Astrocyte (in vitro differentiated cells and primary cell): ENCODE results near the gene NUP98. TPM values are rescaled to one million over a fixed set of nuclear protein-coding genes. Genes with fewer than 3 reads are reported as not detected.

ENCODE experiments used
- DNase-seq: peaks from one replicate; pipeline ENCODE4 v3.0.0-alpha.2; 2010; ENCODE audit warnings: low read depth
- FAIRE-seq: peaks from 2 replicates; lab custom pipeline; 2011; peaks lifted over from hg19 to GRCh38; lab: Jason Lieb, UNC
- H2AFZ ChIP-seq: 2 replicates; pipeline ENCODE4 v1.6.0; 2012; ENCODE audit warnings: low read depth, low read length, inconsistent platforms
- H3K27ac ChIP-seq: 2 replicates; pipeline ENCODE4 v1.5.1; 2011; ENCODE audit warnings: low read depth, low read length, inconsistent platforms
- H3K27me3 ChIP-seq: 2 replicates; pipeline ENCODE4 v1.6.0; 2011; ENCODE audit warnings: low read length, inconsistent platforms; ENCODE audit not compliant: insufficient read depth
- H3K36me3 ChIP-seq: 2 replicates; pipeline ENCODE4 v1.5.1; 2011; ENCODE audit warnings: low read length, inconsistent platforms; ENCODE audit not compliant: insufficient read depth
- H3K4me1 ChIP-seq: 2 replicates; pipeline ENCODE4 v1.5.1; 2011; ENCODE audit warnings: low read length, inconsistent platforms; ENCODE audit not compliant: insufficient read depth
- H3K4me2 ChIP-seq: 2 replicates; pipeline ENCODE4 v1.6.0; 2012; ENCODE audit warnings: low read length, inconsistent platforms
- H3K4me3 ChIP-seq: 2 replicates; pipeline ENCODE4 v1.5.1; 2011; ENCODE audit warnings: low read depth, mild to moderate bottlenecking, low read length, inconsistent platforms; ENCODE audit not compliant: insufficient read depth
- H3K79me2 ChIP-seq: 2 replicates; pipeline ENCODE4 v1.6.0; 2012; ENCODE audit warnings: mild to moderate bottlenecking, low read length, inconsistent platforms; ENCODE audit not compliant: insufficient read depth
- H3K9ac ChIP-seq: 2 replicates; pipeline ENCODE4 v1.6.0; 2012; ENCODE audit warnings: mild to moderate bottlenecking, low read length, inconsistent platforms
- H3K9me3 ChIP-seq: 2 replicates; pipeline ENCODE4 v1.5.1; 2012; ENCODE audit warnings: low read depth, mild to moderate bottlenecking, low read length, inconsistent platforms; ENCODE audit not compliant: insufficient read depth
- H4K20me1 ChIP-seq: 2 replicates; pipeline ENCODE4 v1.6.0; 2012; ENCODE audit warnings: low read length, inconsistent platforms; ENCODE audit not compliant: insufficient read depth
- H3K27ac Mint-ChIP-seq: one replicate; pipeline ENCODE4 v1.8.0; 2021; ENCODE audit warnings: mild to moderate bottlenecking, mixed read lengths; ENCODE audit not compliant: unreplicated experiment
- H3K27me3 Mint-ChIP-seq: one replicate; pipeline ENCODE4 v1.8.0; 2021; ENCODE audit warnings: low read depth, mixed read lengths; ENCODE audit not compliant: unreplicated experiment
- H3K36me3 Mint-ChIP-seq: one replicate; pipeline ENCODE4 v1.8.0; 2021; ENCODE audit warnings: low read depth, mixed read lengths; ENCODE audit not compliant: unreplicated experiment
- H3K4me1 Mint-ChIP-seq: one replicate; pipeline ENCODE4 v1.8.0; 2021; ENCODE audit warnings: low read depth, mixed read lengths; ENCODE audit not compliant: unreplicated experiment
- H3K4me3 Mint-ChIP-seq: one replicate; pipeline ENCODE4 v1.8.0; 2021; ENCODE audit warnings: mild to moderate bottlenecking, moderate library complexity, mixed read lengths; ENCODE audit not compliant: unreplicated experiment
- H3K9me3 Mint-ChIP-seq: one replicate; pipeline ENCODE4 v1.8.0; 2021; ENCODE audit warnings: mild to moderate bottlenecking, mixed read lengths; ENCODE audit not compliant: unreplicated experiment
- EZH2 ChIP-seq: IDR thresholded peaks from 2 replicates; pipeline ENCODE4 v1.6.1; 2012; ENCODE audit warnings: mild to moderate bottlenecking, low read length, inconsistent platforms; ENCODE audit not compliant: insufficient read depth
- total RNA-seq: library from RNA; stranded (reverse); gene quantifications from 2 replicates; pipeline ENCODE4 v1.2.1, GENCODE V29; 2021
- TF ChIP-seq, protein P1 (sequence below): IDR thresholded peaks from 2 replicates; pipeline ENCODE4 v1.5.1; 2011; ENCODE audit warnings: low read depth, mild to moderate bottlenecking, inconsistent platforms, low read length, moderate library complexity; ENCODE audit not compliant: insufficient read depth

The NUP98 gene
- total RNA-seq, 1 donor from 2014 or later = 81.2 TPM

DNA sequence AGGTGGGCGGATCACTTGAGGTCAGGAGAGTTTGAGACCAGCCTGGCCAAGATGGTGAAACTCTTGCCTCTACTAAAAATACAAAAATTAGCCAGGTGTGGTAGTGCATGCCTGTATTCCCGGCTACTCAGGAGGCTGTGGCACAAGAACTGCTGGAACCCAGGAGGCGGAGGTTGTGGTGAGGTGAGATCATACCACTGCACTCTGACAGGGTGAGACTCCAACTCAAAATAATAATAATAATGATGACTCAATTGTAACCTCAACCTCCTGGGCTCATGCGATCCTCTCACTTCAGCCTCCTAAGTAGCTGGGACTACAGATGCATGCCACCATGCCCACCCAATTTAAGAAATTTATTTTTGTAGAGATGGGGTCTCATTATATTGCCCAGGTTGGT lies 110.6 kb downstream of the NUP98 start:
- Mint-ChIP-seq H3K4me3 (no peak overlapping the region), H3K27ac (no peak overlapping the region), H3K36me3 (peaks cover 25% of the 10 kb centered on the region), H3K4me1 (peaks cover 2% of the 10 kb centered on the region), H3K9me3 (no peaks in the 10 kb centered on the region), H3K27me3 (no peaks in the 10 kb centered on the region)
- no peak for DNase-seq
- Histone ChIP-seq H2AFZ (no peak overlapping the region), H3K27me3 (no peaks in the 10 kb centered on the region), H3K9ac (no peak overlapping the region), H3K9me3 (no peaks in the 10 kb centered on the region), H4K20me1 (peaks cover 20% of the 10 kb centered on the region), H3K79me2 (no peaks in the 10 kb centered on the region), H3K27ac (no peak overlapping the region), H3K4me1 (no peaks in the 10 kb centered on the region), H3K4me3 (no peak overlapping the region), H3K36me3 (peaks cover 64% of the 10 kb centered on the region), H3K4me2 (no peak overlapping the region)
- FAIRE-seq = no peak
- TF ChIP-seq, protein P1, sequence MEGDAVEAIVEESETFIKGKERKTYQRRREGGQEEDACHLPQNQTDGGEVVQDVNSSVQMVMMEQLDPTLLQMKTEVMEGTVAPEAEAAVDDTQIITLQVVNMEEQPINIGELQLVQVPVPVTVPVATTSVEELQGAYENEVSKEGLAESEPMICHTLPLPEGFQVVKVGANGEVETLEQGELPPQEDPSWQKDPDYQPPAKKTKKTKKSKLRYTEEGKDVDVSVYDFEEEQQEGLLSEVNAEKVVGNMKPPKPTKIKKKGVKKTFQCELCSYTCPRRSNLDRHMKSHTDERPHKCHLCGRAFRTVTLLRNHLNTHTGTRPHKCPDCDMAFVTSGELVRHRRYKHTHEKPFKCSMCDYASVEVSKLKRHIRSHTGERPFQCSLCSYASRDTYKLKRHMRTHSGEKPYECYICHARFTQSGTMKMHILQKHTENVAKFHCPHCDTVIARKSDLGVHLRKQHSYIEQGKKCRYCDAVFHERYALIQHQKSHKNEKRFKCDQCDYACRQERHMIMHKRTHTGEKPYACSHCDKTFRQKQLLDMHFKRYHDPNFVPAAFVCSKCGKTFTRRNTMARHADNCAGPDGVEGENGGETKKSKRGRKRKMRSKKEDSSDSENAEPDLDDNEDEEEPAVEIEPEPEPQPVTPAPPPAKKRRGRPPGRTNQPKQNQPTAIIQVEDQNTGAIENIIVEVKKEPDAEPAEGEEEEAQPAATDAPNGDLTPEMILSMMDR = no peak

GRCh38 chr11:3685923-3686322 lies 111.4 kb downstream of the NUP98 start:
- no peak for FAIRE-seq
- Histone ChIP-seq H3K79me2 (no peaks in the 10 kb centered on the region), H3K4me1 (no peaks in the 10 kb centered on the region), H4K20me1 (peaks cover 20% of the 10 kb centered on the region), H3K27me3 (no peaks in the 10 kb centered on the region), H3K4me3 (no peak overlapping the region), H3K4me2 (no peak overlapping the region), H3K9me3 (no peaks in the 10 kb centered on the region), H2AFZ (no peak overlapping the region), H3K27ac (no peak overlapping the region), H3K9ac (no peak overlapping the region), H3K36me3 (peaks cover 64% of the 10 kb centered on the region)
- Mint-ChIP-seq H3K27me3 (no peaks in the 10 kb centered on the region), H3K27ac (no peak overlapping the region), H3K4me1 (peaks cover 2% of the 10 kb centered on the region), H3K4me3 (no peak overlapping the region), H3K36me3 (peaks cover 25% of the 10 kb centered on the region), H3K9me3 (no peaks in the 10 kb centered on the region)
- TF ChIP-seq EZH2 = no peak
- TF ChIP-seq, protein P1 = no peak
- no peak for DNase-seq

DNA sequence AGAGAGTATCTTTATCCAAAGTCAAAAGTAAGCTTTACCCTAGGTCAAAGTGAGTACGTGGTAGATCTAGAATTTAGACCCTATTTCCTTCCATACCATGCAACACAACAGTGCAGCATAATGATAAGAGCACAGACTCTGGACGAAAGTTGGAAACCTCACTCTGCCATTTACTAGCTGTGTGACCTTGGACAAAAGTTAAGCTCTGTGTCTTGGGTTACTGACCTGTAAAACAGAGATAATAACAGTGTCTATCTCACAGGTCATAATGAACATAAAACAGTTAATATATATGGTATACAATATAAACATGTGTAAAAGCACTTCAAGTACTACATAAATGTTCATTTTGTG lies 112.6 kb downstream of the NUP98 start:
- Mint-ChIP-seq H3K27ac (no peak overlapping the region), H3K9me3 (no peaks in the 10 kb centered on the region), H3K27me3 (no peaks in the 10 kb centered on the region), H3K36me3 (peaks cover 32% of the 10 kb centered on the region), H3K4me3 (no peak overlapping the region), H3K4me1 (peaks cover 2% of the 10 kb centered on the region)
- Histone ChIP-seq H2AFZ (no peak overlapping the region), H4K20me1 (peaks cover 20% of the 10 kb centered on the region), H3K9me3 (no peaks in the 10 kb centered on the region), H3K4me1 (no peaks in the 10 kb centered on the region), H3K79me2 (no peaks in the 10 kb centered on the region), H3K9ac (no peak overlapping the region), H3K27ac (no peak overlapping the region), H3K4me2 (no peak overlapping the region), H3K4me3 (no peak overlapping the region), H3K27me3 (no peaks in the 10 kb centered on the region), H3K36me3 (peaks cover 70% of the 10 kb centered on the region)
- no peak for TF ChIP-seq EZH2
- TF ChIP-seq, protein P1 = no peak
- DNase-seq (no peak), FAIRE-seq (no peak)
